Kasumi-1 (cell line): ENCODE results near the gene TERT.
"Not testable (repeated sequence)": the region's sequence is repeated elsewhere in the genome, so short reads cannot be mapped to it uniquely, and the experiment has no call there.

Experiments used
- DNase-seq, 2 experiments: peaks; one replicate each; lab custom pipeline; 2025; lab: John Stamatoyannopoulos, UW

Gene TERT

GRCh38 chr5:1240496-1241260 is 54.2 kb downstream of the TERT start:
- DNase-seq: no peak

GRCh38 chr5:1239505-1240251 is 55.2 kb downstream of the TERT start:
- no peak for DNase-seq

- no peak for DNase-seq
These were observed 59.0 kb downstream of the TERT start for GRCh38 chr5:1235838-1236237.

- DNase-seq: no peak
These were observed 59.5 kb downstream of the TERT start for GRCh38 chr5:1235379-1235778.

- no peak for DNase-seq
These were observed 62.1 kb downstream of the TERT start for GRCh38 chr5:1232780-1233179.

- no peak for DNase-seq
These were observed 63.4 kb downstream of the TERT start for GRCh38 chr5:1231354-1231905.

- DNase-seq: no peak
These were observed 64.3 kb downstream of the TERT start for GRCh38 chr5:1230551-1230950.

- no peak for DNase-seq
These were observed 65.0 kb downstream of the TERT start for GRCh38 chr5:1229822-1230221.

- not testable (repeated sequence) for DNase-seq
These were observed 65.8 kb downstream of the TERT start for GRCh38 chr5:1229023-1229422.

GRCh38 chr5:1228120-1228519 is 66.7 kb downstream of the TERT start:
- no peak for DNase-seq

GRCh38 chr5:1227667-1228066 is 67.2 kb downstream of the TERT start:
- DNase-seq: no peak

- no peak for DNase-seq
These were observed 67.9 kb downstream of the TERT start for GRCh38 chr5:1226839-1227581.

GRCh38 chr5:1226231-1226630 is 68.6 kb downstream of the TERT start:
- DNase-seq: no peak

GRCh38 chr5:1225081-1225480 is 69.8 kb downstream of the TERT start, which contains the start of gene SLC6A18:
TSS of gene SLC6A18 (plus strand) at chr5:1225381. CDS start at chr5:1225478, 97 bp downstream.
- no peak for DNase-seq

GRCh38 chr5:1224631-1225030 is 70.2 kb downstream of the TERT start:
- no peak for DNase-seq

GRCh38 chr5:1223278-1223670 is 71.6 kb downstream of the TERT start:
- DNase-seq: no peak

GRCh38 chr5:1222621-1223277 is 72.1 kb downstream of the TERT start:
- no peak for DNase-seq

- DNase-seq: no peak
These were observed 72.7 kb downstream of the TERT start for GRCh38 chr5:1222147-1222546.

GRCh38 chr5:1221721-1222120 is 73.1 kb downstream of the TERT start:
- no peak for DNase-seq

- DNase-seq: no peak
These were observed 74.0 kb downstream of the TERT start for GRCh38 chr5:1220831-1221230.

- no peak for DNase-seq
These were observed 74.5 kb downstream of the TERT start for GRCh38 chr5:1220351-1220750.

GRCh38 chr5:1219768-1220100 is 75.1 kb downstream of the TERT start:
- DNase-seq: no peak
